Measurements from ENCODE around the gene KSR1.
"Not testable (repeated sequence)": the region's sequence is repeated elsewhere in the genome, so short reads cannot be mapped to it uniquely, and the experiment has no call there.

Gene KSR1

DNA sequence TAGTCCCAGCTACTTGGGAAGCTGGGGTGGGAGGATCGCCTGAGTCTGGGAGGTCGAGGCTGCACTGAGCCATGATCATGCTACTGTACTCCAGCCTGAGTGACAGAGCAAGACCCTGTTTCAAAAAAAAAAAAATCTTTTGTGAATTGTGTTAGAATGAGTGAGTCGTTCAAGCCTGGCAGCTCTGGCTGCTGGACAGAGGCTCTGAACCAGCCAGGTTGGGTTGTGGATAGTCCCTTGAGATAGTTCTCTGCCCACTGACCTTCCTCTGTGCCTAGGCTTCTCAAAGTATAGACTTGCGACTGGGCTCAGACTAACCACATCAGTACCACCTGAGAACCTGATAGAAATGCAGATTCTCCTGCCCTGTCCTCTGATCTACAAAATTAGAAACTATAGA is 2.2 kb upstream of the KSR1 start:
- no peak for DNase-seq (ENCODE audit: low read depth in 2 of 2)

DNA sequence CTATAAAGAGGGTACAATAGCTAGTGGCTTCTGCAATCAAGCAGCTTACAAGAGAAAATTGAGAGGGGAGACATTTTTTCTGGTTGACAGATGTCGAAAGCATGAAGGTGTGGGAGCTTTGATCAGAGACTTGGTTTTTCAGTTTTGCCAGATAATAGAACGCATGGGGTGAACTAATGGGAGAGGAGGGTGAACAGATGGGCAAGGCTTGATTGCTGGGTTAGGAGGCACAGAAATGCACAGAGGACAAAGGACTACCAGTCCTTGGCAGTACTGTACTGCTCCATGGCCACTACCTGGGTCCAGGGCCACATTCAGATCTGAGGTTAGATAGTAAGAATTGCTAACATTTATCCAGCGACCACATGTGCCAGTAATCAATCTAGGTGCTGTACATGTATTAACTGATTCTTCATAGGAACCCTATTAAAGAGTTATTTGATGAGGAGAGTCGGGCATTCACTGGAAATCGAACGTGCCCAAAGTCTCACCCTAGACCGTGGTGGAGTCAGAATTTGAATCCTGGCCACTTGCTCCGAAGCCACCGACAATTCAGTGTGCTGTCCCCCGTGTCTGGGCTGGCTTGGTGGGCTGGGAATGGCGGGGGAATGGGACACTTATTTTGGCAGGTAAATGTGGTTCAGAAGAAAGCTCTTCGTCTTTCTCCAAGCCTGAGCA is 873 bp upstream of the KSR1 start:
- no peak for DNase-seq (ENCODE audit: low read depth in 2 of 2)

GRCh38 chr17:27456681-27457359 is 572 bp downstream of the KSR1 start:
- no peak for DNase-seq (ENCODE audit: low read depth in 2 of 2)

DNA sequence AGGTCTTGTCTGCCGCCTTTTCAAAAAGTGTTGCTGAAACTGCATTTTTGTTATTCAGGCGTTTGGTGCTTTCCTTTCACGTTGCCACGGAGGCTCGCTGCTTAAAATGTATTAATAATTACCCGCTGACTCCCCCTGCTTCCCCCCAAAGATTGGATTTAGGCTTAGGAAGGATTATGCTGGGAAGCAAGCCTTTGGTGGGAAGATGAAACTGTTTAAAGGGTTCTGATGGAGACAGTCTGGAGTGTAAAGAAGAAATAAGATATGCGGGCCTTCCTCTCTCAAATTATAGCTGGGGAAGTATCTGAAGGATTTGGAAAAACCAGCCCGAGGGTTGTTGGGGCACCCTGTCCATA is 1.1 kb downstream of the KSR1 start:
- DNase-seq (ENCODE audit: low read depth in 2 of 2) = no peak

DNA sequence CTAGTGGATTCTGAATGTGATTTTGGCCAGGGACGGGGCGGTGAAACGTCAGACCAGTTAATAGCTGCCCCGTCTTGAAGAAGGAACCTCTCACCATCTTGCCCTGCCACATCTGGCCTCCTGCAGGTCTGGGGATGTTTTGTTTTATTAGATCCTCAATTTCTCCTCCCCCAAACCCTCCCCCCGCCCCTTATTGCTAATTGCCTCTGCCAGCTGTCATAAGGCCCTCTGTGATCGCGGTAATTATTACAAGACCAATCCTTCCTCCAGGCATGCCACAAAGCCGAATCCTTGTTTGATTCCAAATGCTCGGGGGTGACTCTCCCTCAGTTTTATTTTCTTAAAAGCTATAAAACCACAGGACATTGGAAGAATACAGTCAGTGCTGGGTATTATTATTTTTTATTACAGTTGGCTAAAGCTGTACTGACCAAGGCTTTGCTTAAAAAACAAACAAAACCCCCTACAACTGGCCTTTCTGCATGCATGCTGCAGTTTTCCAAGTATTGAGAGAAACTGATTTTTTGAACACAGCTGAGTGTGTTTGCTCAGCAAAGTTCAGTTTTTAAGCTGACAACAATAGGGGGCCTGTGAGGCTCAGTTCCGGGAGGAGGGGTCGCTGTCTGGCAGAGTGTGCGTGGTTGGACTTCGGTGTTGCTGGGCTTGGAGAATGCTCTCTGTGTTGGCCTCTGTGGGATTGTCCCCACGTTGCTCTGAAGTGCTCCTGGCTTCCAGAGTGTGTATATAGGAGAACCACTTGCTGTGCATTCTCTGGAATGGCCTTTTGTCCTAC is 1.7 kb downstream of the KSR1 start:
- DNase-seq (ENCODE audit: low read depth in 2 of 2) = no peak

- no peak for DNase-seq (ENCODE audit: low read depth in 2 of 2)
These were observed 2.3 kb downstream of the KSR1 start for GRCh38 chr17:27458524-27458908.

GRCh38 chr17:27459433-27459832 is 3.2 kb downstream of the KSR1 start:
- no peak for DNase-seq (ENCODE audit: low read depth in 2 of 2)

DNA sequence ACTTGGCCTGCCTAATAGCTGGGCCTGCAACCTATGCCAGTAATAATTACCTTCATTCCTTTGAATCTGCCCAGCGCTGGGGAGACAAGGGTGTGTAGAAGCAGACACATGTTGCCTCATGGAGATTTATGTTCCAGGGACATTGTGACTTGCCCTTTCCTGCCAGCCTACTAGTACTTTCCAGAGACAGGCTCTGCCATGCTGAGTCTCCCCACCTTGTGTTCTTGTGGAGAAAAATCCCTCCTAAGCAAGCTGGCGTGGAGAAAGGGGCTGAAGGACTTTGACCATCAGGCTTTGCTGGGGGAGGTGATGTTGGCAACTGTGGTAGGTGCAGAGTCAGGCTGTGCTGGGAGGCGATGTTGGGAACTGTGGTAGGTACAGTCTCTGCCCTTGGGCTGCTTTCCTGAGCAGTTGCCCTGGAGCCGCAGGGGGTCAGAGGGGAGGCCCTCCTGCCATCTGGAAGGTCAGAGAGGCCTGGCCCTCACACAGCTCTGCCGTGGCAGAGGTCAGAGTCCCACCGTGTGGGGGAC is 4.0 kb downstream of the KSR1 start:
- DNase-seq (ENCODE audit: low read depth in 2 of 2) = no peak

DNA sequence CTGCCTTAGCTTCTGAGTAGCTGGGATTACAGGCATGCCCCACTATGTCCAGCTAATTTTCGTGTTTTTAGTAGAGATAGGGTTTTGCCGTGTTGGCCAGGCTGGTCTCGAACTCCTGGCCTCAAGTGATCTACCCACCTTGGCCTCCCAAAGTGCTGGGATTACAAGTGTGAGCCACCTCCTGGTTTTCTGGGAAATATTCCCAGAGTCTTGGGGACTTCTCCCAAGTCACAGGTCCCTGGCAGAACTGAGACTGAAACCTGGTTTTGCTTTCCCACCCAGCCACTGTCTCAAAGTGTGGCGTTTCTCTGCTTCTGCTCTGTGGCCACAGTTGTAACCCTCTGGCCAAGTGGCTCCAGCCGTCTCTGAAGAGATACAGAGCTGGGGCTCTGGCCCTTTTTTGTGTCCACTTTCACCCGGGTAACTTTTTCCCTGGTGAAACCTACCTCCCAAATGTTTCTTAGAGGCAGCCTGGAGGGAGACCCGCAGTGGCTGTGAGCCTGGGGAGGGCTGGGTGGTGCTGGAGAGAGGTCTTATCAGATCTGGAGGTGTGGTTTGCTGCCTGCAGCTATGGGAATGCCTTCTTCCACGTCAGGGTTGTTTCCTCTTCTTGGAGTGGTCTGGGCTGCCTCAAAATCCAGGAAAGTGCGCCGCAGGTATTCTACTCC is 5.1 kb downstream of the KSR1 start:
- no peak for DNase-seq (ENCODE audit: low read depth in 2 of 2)

- DNase-seq (ENCODE audit: low read depth in 2 of 2) = no peak
These were observed 5.9 kb downstream of the KSR1 start for GRCh38 chr17:27462149-27462548.

DNA sequence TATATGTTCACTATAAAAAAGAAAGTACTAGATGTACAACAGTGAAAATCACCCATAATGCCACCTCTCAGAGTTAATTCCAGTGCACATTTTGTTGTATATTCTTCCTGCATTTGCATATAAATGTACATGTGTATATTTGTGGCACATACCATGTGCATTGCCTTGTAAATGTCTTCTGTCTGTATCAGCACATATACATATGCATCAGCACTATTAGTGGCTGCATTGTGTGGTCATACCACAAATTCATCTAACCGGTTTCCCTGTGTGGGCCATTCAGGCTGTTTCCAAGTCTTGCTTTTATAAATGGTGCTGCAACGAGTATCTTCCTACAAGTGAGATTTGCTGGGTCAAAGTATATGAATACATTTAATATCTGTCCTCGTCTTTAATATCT is 6.5 kb downstream of the KSR1 start:
- no peak for DNase-seq (ENCODE audit: low read depth in 2 of 2)

GRCh38 chr17:27463235-27463677 is 7.0 kb downstream of the KSR1 start:
- DNase-seq (ENCODE audit: low read depth in 2 of 2) = no peak

DNA sequence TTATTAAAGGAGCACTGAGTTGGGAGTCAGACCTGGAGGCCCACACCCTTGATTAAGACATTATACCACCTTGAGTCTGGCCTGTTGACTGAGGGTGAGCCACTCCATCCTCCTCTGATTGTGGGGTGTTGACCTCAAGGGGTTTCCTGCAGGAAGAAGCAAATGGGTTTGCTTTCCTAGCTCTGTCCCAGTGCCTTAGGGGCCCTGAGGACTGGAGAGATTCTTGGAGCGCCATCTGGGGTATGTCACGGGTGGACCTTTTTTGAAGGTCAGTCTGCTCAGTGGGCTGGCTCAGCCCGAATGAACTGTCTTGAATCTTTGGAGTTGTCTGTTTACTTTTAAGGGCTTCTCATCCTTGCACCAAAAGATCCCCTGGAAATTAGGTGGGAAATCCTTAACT is 7.8 kb downstream of the KSR1 start:
- DNase-seq (ENCODE audit: low read depth in 2 of 2) = not testable (repeated sequence)

DNA sequence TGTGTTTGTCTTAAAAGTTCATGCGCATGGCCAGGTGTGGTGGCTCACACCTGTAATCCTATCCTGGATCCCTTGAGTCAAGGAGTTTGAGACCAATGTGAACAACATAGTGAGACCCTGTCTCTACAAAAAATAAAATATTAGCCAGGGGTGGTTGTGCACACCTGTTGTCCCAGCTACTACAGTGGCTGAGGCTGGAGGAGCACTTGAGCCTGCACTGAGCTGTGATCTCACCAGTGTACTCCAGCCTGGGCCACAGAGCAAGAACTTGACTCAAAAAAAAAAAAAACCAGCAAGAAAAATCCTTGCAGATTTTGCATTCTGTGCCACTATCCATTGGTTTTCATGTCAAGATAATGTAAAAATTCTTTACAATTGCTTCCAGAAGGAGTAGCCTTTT is 8.2 kb downstream of the KSR1 start:
- DNase-seq (ENCODE audit: low read depth in 2 of 2) = no peak

DNA sequence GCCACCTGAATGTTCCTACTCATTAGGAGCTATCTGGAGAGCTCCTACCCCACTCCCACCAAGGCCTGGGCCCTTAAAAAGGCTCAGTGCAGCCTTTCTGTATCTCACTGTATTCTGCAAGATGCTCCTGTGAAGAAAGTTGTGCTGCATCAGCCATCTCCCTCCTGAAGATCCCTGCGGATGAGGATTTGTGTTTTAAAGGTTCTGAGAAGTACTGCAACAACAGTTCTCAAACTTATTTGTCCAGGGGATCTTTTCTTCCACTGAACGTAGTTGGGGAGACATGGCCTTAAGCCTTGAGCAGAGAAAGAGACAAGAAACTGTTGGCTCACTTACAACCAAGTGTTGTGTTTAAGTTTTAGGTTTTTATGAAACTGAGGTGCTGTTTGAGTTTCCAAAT is 9.6 kb downstream of the KSR1 start:
- not testable (repeated sequence) for DNase-seq (ENCODE audit: low read depth in 2 of 2)

- DNase-seq (ENCODE audit: low read depth in 2 of 2) = no peak
These were observed 10.1 kb downstream of the KSR1 start for GRCh38 chr17:27466376-27466742.

- DNase-seq (ENCODE audit: low read depth in 2 of 2) = peak; percentile 64 to 69
These were observed 10.6 kb downstream of the KSR1 start for GRCh38 chr17:27466743-27467375.

DNA sequence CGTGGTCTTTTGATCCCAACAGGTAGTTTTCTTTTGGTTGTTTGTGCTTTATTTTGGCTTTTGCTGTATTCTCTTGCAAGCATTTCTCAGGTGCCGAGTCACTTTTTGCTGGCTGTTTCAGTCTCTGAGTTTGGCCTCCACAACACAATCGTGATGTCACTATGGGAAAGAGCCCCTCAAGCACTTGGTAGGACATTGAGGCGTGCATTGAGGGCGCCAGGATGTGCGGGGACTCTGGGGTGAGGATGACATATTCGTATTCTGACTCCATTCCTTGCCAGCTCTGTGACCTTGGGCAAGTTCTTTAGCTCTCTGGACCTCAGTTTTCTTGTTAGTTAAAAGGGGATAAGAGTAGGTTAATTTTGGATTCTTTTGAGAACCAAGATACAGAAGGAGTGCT is 13.0 kb downstream of the KSR1 start:
- no peak for DNase-seq (ENCODE audit: low read depth in 2 of 2)

- peak; percentile 70 to 76 for DNase-seq (ENCODE audit: low read depth in 2 of 2)
These were observed 15.3 kb downstream of the KSR1 start for GRCh38 chr17:27471321-27472269.

- no peak for DNase-seq (ENCODE audit: low read depth in 2 of 2)
These were observed 17.0 kb downstream of the KSR1 start for GRCh38 chr17:27473190-27473747.
